ENCODE measurements around the gene RNASE13. TPM values are rescaled to one million over a fixed set of nuclear protein-coding genes. Genes with fewer than 3 reads are reported as not detected.

The RNASE13 gene
- total and polyA plus RNA-seq, 4 donors = not detected

DNA sequence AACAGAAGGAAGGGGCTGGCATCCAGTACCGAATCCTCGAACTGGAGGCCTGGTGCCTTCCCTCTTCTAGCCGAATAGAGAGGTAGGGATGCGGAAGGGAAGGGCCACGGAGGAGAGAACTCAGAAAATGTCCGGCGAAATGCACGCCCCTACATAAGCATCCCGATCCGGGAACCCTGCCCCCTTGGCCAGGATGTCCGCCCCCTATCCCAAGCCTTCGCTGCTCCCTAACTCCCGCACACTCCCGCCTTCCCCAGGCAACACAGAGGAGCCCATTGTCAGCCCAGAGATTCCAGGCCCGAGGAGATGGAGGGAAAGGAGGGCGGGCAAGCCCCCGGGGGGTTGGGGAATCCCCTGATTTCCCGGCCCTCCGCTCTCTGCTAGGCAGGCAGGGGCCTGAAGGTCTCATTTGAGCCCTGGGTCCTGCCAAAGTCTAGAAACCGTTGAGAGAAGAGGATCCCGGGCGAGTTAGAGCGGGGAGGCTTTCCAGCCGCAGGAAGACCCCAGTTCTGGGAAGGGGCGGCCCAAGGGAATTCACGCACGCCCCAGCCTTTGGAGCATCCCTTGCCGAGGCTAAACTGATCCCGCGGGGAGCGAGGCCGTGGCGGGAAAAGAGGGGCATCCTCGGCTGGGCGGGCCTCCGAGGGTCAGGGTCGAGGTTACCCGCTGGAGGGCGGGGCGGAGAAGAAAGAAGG lies 34.9 kb upstream of the RNASE13 start:
- TF ChIP-seq, protein P1, sequence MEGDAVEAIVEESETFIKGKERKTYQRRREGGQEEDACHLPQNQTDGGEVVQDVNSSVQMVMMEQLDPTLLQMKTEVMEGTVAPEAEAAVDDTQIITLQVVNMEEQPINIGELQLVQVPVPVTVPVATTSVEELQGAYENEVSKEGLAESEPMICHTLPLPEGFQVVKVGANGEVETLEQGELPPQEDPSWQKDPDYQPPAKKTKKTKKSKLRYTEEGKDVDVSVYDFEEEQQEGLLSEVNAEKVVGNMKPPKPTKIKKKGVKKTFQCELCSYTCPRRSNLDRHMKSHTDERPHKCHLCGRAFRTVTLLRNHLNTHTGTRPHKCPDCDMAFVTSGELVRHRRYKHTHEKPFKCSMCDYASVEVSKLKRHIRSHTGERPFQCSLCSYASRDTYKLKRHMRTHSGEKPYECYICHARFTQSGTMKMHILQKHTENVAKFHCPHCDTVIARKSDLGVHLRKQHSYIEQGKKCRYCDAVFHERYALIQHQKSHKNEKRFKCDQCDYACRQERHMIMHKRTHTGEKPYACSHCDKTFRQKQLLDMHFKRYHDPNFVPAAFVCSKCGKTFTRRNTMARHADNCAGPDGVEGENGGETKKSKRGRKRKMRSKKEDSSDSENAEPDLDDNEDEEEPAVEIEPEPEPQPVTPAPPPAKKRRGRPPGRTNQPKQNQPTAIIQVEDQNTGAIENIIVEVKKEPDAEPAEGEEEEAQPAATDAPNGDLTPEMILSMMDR (IDR thresholded peaks at IDR 0.05; ENCODE audit: control extremely low read depth, extremely low read depth) = no peak
- peak; percentile 79 to 83 (median 79) for DNase-seq
- Histone ChIP-seq H3K4me1 (ENCODE audit: control insufficient read depth in 5 of 5, insufficient read depth in 5 of 5, low read length in 5 of 5) (peaks cover 0 to 30% (median 0%) of the 10 kb centered on the region in 5 donors), H3K9ac (ENCODE audit: insufficient read depth in 1 of 2, low read length in 2 of 2) (peak overlapping the region; percentile 34 to 79), H3K27me3 (ENCODE audit: control insufficient read depth in 3 of 3, insufficient read depth in 3 of 3, low read length in 2 of 3) (no peaks in the 10 kb centered on the region), H3K36me3 (ENCODE audit: control insufficient read depth in 4 of 4, insufficient read depth in 4 of 4, low read length in 4 of 4) (peaks cover 0 to 17% (median 10%) of the 10 kb centered on the region in 4 donors), H3K4me3 (peak overlapping the region; percentile 27), H3K9me3 (ENCODE audit: control insufficient read depth in 4 of 4, insufficient read depth in 3 of 4, low read length in 3 of 4) (no peaks in the 10 kb centered on the region), H3K27ac (ENCODE audit: low read depth in 1 of 2, low read length in 1 of 2) (peak overlapping the region; percentile 83 to 87)
- 2% methylated on average over 33 to 40 of the region's 40 CpGs for WGBS, 2 donors
- no peak for ATAC-seq (ENCODE audit: insufficient read depth, low FRiP score)

DNA sequence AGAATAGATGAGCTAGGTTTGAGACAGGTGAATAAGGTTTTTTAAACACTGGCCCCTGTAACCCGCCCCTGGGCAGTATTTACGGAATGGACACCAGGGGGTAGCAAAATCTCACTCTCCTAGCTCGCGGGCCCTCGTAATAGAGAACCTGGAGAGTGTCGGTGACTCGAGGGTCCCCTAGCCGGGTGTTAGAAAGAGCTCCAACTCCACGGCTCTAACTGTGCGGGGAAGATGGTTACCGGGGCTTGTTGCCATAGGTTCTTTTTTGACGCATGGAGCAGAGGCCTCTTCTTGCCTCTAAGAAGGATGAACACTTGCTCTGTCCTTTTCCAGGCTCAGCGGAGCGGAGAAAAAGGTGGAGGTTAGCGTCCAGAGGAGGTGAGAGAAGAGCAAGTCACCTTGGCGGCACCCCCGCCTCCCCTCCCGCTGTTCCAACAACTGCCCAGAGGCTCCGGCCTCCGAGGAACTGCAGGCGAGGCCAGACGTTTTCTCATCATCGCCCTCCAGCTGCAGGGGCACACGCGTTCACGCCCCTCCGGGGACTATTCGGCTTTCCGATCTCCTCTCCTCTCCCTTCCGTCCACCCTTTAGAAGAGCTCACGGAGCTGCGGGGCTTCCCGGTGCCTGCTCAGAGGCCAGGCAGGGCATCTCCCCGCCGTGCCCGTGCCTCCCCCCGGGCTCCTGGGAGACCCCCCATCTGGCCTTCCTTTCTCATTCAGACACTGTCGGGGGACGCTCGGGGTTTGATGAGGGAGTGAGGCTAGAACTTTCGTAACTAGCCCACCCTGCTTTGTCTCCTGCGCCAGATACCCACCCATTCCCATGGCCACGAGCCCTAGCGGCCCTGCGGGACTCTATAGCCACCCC lies 34.1 kb upstream of the RNASE13 start:
- Histone ChIP-seq H3K9ac (ENCODE audit: insufficient read depth in 1 of 2, low read length in 2 of 2) (peak overlapping the region in 1 of 2 donors; percentile 79), H3K27ac (ENCODE audit: low read depth in 1 of 2, low read length in 1 of 2) (peak overlapping the region in 1 of 2 donors; percentile 83), H3K4me3 (no peak overlapping the region), H3K36me3 (ENCODE audit: control insufficient read depth in 4 of 4, insufficient read depth in 4 of 4, low read length in 4 of 4) (peaks cover 0 to 12% (median 5%) of the 10 kb centered on the region in 4 donors), H3K27me3 (ENCODE audit: control insufficient read depth in 3 of 3, insufficient read depth in 3 of 3, low read length in 2 of 3) (no peaks in the 10 kb centered on the region), H3K9me3 (ENCODE audit: control insufficient read depth in 4 of 4, insufficient read depth in 3 of 4, low read length in 3 of 4) (no peaks in the 10 kb centered on the region), H3K4me1 (ENCODE audit: control insufficient read depth in 5 of 5, insufficient read depth in 5 of 5, low read length in 5 of 5) (peaks cover 0 to 30% (median 0%) of the 10 kb centered on the region in 5 donors)
- no peak for ATAC-seq (ENCODE audit: insufficient read depth, low FRiP score)
- 3% methylated on average over 43 to 45 of the region's 45 CpGs for WGBS, 2 donors
- DNase-seq = peak; percentile 73 to 85 (median 84)
- TF ChIP-seq, protein P1 (IDR thresholded peaks at IDR 0.05; ENCODE audit: control extremely low read depth, extremely low read depth) = peak; percentile 46

DNA sequence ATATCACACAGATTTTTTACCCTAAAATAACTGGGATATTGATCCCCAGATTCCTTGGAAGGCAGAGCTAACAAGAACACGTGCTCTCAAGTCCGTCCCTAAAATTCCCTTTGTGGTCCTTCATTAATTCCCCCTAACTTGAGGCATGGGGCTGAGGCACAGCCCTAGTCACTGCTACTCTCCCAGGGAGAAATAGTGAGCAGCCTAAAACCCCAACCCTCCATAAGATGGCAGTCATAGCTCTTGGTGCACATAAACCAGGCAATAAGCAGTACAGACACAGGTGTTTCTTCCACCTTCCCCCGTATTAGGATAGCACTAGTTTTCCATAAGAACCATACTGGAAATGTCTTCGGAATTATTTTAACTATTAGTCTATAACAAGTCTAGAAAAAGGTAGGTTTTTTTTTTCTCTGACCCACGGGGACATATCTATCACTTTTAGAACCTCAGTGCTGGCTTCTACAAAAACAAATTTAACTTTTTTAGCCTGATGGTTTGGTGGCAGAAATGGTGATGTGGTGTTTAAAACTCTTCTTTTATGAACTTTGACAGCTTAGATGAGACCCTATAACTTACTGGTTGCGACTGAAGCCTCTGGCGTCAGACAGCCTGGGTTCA lies 32.4 kb upstream of the RNASE13 start:
- DNase-seq = no peak
- peaks cover 0 to 17% (median 0%) of the 10 kb centered on the region in 5 donors for H3K4me1 ChIP-seq (ENCODE audit: control insufficient read depth in 5 of 5, insufficient read depth in 5 of 5, low read length in 5 of 5)
- no peak overlapping the region for H3K27ac ChIP-seq (ENCODE audit: low read depth in 1 of 2, low read length in 1 of 2)
- H3K9me3 ChIP-seq (ENCODE audit: control insufficient read depth in 4 of 4, insufficient read depth in 3 of 4, low read length in 3 of 4) = no peaks in the 10 kb centered on the region
- TF ChIP-seq, protein P1 (IDR thresholded peaks at IDR 0.05; ENCODE audit: control extremely low read depth, extremely low read depth) = no peak
- H3K4me3 ChIP-seq = no peak overlapping the region
- WGBS, 2 donors = 83 to 87% methylated on average over 7 of the region's 7 CpGs
- no peak for ATAC-seq (ENCODE audit: insufficient read depth, low FRiP score)
- no peak overlapping the region for H3K9ac ChIP-seq (ENCODE audit: insufficient read depth in 1 of 2, low read length in 2 of 2)
- no peaks in the 10 kb centered on the region for H3K36me3 ChIP-seq (ENCODE audit: control insufficient read depth in 4 of 4, insufficient read depth in 4 of 4, low read length in 4 of 4)
- H3K27me3 ChIP-seq (ENCODE audit: control insufficient read depth in 3 of 3, insufficient read depth in 3 of 3, low read length in 2 of 3) = no peaks in the 10 kb centered on the region
